ENCODE data around the gene MELK.

MELK gene

GRCh38 chr9:36584620-36585460 lies 12.1 kb downstream of the MELK start:
- DNase-seq = no peak

GRCh38 chr9:36590231-36590630 lies 17.5 kb downstream of the MELK start:
- no peak for DNase-seq

GRCh38 chr9:36592801-36593583 lies 20.3 kb downstream of the MELK start:
- DNase-seq = no peak

- DNase-seq = no peak
Measured at GRCh38 chr9:36594213-36594612, 21.5 kb downstream of the MELK start.

GRCh38 chr9:36597412-36598178 lies 24.9 kb downstream of the MELK start:
- peak; percentile 3 for DNase-seq

- no peak for DNase-seq
Measured at GRCh38 chr9:36598273-36598672, 25.6 kb downstream of the MELK start.

- no peak for DNase-seq
Measured at GRCh38 chr9:36603006-36603405, 30.3 kb downstream of the MELK start.

- DNase-seq = no peak
Measured at GRCh38 chr9:36609306-36609705, 36.6 kb downstream of the MELK start.

GRCh38 chr9:36622121-36622520 lies 49.4 kb downstream of the MELK start:
- DNase-seq = no peak

- DNase-seq = no peak
Measured at GRCh38 chr9:36623280-36623679, 50.6 kb downstream of the MELK start.

- DNase-seq = no peak
Measured at GRCh38 chr9:36625006-36625615, 52.4 kb downstream of the MELK start.

GRCh38 chr9:36632892-36633291 lies 60.2 kb downstream of the MELK start:
- no peak for DNase-seq

GRCh38 chr9:36637491-36638270 lies 65.0 kb downstream of the MELK start:
- DNase-seq = no peak

- DNase-seq = no peak
Measured at GRCh38 chr9:36640771-36641381, 68.2 kb downstream of the MELK start.

- DNase-seq = no peak
Measured at GRCh38 chr9:36642817-36643216, 70.1 kb downstream of the MELK start.

- no peak for DNase-seq
Measured at GRCh38 chr9:36656842-36657241, 84.1 kb downstream of the MELK start.

- no peak for DNase-seq
Measured at GRCh38 chr9:36659500-36659899, 86.8 kb downstream of the MELK start.

GRCh38 chr9:36664806-36665205 lies 92.1 kb downstream of the MELK start:
- DNase-seq = no peak

GRCh38 chr9:36665387-36665786 lies 92.7 kb downstream of the MELK start:
- DNase-seq = no peak

GRCh38 chr9:36665921-36666431 lies 93.3 kb downstream of the MELK start:
- peak; percentile 29 for DNase-seq

GRCh38 chr9:36671561-36671960 lies 98.9 kb downstream of the MELK start:
- no peak for DNase-seq
